GM19438 (cell line): ENCODE results near the gene SLC26A3.

ENCODE experiments used
- ATAC-seq: cut with Tn5 transposase; IDR thresholded peaks from one replicate; pipeline ENCODE4 v1.9.1; 2021; ENCODE audit warnings: low read depth; ENCODE audit not compliant: unreplicated experiment

SLC26A3 gene

GRCh38 chr7:107754642-107755041 lies 48.4 kb downstream of the SLC26A3 start:
- no peak for ATAC-seq

GRCh38 chr7:107751113-107751512 lies 51.9 kb downstream of the SLC26A3 start:
- no peak for ATAC-seq

- no peak for ATAC-seq
Observed at GRCh38 chr7:107746006-107746405, 57.0 kb downstream of the SLC26A3 start.

- peak; percentile 30 for ATAC-seq
Observed at GRCh38 chr7:107744345-107744750, 58.7 kb downstream of the SLC26A3 start.

- peak; percentile 86 for ATAC-seq
Observed at GRCh38 chr7:107743567-107744344, 59.3 kb downstream of the SLC26A3 start, which contains the start of gene CBLL1. Gene CBLL1, plus strand, starts transcription at chr7:107744142. Its CDS starts 22 bp downstream, at chr7:107744164.

- ATAC-seq, result peak; percentile 40
Observed at GRCh38 chr7:107742678-107743566, 60.1 kb downstream of the SLC26A3 start.

- ATAC-seq, result no peak
Observed at GRCh38 chr7:107728276-107728675, 74.7 kb downstream of the SLC26A3 start.

GRCh38 chr7:107726356-107727130 lies 76.5 kb downstream of the SLC26A3 start:
- ATAC-seq, result no peak

GRCh38 chr7:107725138-107725740 lies 77.8 kb downstream of the SLC26A3 start:
- no peak for ATAC-seq

GRCh38 chr7:107723255-107723654 lies 79.8 kb downstream of the SLC26A3 start:
- ATAC-seq, result no peak

GRCh38 chr7:107721286-107721685 lies 81.7 kb downstream of the SLC26A3 start:
- no peak for ATAC-seq

GRCh38 chr7:107718456-107719193 lies 84.4 kb downstream of the SLC26A3 start:
- no peak for ATAC-seq

- ATAC-seq, result no peak
Observed at GRCh38 chr7:107715531-107715930, 87.5 kb downstream of the SLC26A3 start.
